SU-DHL-6 (cell line): Measurements from ENCODE around the gene FLT3LG.
"Not testable (repeated sequence)": the region's sequence is repeated elsewhere in the genome, so short reads cannot be mapped to it uniquely, and the experiment has no call there.

Experiments used
- EZH2phosphoT487 ChIP-seq: fragments of 200-600 bp; sonication (generic), shearing (Covaris generic); conservative IDR thresholded peaks from 2 replicates; pipeline ENCODE4 v1.6.1; 2018; ENCODE audit warnings: mild to moderate bottlenecking, antibody characterized with exemption, low read length, moderate library complexity, mixed read lengths
- TF ChIP-seq, protein P1 (sequence below): fragments of 200-600 bp; sonication (generic); IDR thresholded peaks from one replicate; pipeline ENCODE4 v1.5.1; 2017; ENCODE audit warnings: antibody characterized with exemption, mild to moderate bottlenecking, low read length, moderate library complexity; ENCODE audit not compliant: insufficient read depth, poor library complexity, severe bottlenecking

DNA sequence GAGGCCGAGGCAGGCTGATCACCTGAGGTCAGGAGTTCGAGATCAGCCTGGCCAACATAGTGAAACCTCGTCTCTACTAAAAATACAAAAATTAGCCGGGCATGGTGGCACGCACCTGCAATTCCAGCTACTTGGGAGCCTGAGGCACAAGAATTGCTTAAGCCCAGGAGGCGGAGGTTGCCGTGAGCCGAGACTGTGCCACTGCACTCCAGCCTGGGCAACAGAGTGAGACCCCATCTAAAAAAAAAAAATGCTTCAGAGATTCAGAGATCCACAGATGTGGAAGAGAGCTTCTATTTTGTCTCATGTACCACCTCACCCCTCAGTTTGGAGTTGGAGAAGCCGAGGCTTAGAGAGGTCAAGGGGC is 531 bp upstream of the FLT3LG start:
- TF ChIP-seq, protein P1, sequence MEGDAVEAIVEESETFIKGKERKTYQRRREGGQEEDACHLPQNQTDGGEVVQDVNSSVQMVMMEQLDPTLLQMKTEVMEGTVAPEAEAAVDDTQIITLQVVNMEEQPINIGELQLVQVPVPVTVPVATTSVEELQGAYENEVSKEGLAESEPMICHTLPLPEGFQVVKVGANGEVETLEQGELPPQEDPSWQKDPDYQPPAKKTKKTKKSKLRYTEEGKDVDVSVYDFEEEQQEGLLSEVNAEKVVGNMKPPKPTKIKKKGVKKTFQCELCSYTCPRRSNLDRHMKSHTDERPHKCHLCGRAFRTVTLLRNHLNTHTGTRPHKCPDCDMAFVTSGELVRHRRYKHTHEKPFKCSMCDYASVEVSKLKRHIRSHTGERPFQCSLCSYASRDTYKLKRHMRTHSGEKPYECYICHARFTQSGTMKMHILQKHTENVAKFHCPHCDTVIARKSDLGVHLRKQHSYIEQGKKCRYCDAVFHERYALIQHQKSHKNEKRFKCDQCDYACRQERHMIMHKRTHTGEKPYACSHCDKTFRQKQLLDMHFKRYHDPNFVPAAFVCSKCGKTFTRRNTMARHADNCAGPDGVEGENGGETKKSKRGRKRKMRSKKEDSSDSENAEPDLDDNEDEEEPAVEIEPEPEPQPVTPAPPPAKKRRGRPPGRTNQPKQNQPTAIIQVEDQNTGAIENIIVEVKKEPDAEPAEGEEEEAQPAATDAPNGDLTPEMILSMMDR = not testable (repeated sequence)
- not testable (repeated sequence) for TF ChIP-seq EZH2phosphoT487
